ENCODE measurements around the gene SLC4A2. TPM values are rescaled to one million over a fixed set of nuclear protein-coding genes. Genes with fewer than 3 reads are reported as not detected.

Gene SLC4A2
- total RNA-seq, 6 experiments from 2014 or later = 74.0 to 140 (median 106) TPM

DNA sequence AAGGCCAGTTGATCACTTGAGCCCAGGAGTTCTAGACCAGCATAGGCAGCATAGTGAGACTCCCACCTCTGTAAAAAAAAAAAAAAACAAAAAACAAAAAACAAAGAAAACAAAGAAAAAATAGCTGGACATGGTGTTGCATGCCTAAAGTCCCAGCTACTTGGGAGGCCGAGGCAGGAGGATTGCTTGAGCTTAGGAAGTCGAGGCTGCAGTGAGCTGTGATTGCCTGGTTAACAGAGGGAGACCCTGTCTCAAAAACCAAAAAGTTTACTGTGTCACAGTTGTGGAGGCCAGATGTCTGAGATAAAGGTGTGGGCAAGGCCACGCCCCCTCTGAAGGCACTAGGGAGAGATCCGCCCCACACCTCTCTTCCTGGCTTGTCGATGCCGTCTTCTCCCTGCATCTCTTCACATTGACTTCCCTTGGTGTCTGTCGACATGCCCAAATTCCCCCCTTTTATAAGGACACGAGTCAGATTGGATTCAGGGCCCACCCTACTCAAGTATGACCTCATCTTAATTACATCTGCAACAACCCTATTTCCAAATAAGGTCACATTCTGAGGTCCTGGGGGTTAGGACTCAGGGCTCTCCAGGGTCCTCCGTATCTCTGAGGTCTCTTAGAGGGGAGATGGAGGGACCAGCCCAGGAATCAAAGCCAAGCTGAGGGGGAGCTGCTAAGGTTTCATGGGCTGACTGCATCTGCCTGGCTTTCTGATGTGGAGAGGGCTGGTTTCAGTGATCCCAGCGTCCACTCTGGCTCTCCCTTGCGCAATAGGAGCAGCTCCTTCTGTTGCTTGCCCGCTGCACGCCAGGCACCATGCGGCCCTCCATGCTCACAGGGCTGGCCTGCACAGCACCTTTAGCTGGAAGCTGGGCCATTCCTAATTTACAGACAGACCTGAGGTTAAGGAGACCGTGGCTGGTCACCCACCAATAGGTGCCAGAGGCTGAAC is 50.0 kb downstream of the SLC4A2 start:
- Histone ChIP-seq H3K9me3 (no peaks in the 10 kb centered on the region), H3K4me3 (no peak overlapping the region), H3K36me3 (no peaks in the 10 kb centered on the region), H3K4me1 (no peaks in the 10 kb centered on the region), H3K27ac (no peak overlapping the region), H3K27me3 (no peaks in the 10 kb centered on the region)
- DNase-seq (no peak), ATAC-seq (peak; percentile 32 to 65 (median 50))
- intact Hi-C loops (cut with DNase I) = loop anchor here in 1 of 2 donors (5.0 kb wide), 1 partner anchor 77 kb away; no protein-coding TSS in a partner anchor
- TF ChIP-seq, protein P1, sequence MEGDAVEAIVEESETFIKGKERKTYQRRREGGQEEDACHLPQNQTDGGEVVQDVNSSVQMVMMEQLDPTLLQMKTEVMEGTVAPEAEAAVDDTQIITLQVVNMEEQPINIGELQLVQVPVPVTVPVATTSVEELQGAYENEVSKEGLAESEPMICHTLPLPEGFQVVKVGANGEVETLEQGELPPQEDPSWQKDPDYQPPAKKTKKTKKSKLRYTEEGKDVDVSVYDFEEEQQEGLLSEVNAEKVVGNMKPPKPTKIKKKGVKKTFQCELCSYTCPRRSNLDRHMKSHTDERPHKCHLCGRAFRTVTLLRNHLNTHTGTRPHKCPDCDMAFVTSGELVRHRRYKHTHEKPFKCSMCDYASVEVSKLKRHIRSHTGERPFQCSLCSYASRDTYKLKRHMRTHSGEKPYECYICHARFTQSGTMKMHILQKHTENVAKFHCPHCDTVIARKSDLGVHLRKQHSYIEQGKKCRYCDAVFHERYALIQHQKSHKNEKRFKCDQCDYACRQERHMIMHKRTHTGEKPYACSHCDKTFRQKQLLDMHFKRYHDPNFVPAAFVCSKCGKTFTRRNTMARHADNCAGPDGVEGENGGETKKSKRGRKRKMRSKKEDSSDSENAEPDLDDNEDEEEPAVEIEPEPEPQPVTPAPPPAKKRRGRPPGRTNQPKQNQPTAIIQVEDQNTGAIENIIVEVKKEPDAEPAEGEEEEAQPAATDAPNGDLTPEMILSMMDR (IDR thresholded peaks at IDR 0.05) = no peak
- no peak for TF ChIP-seq POLR2A (IDR thresholded peaks at IDR 0.05)
- 79% methylated on average over 8 of the region's 15 CpGs for whole genome bisulfite sequencing (ENCODE audit: insufficient coverage, low coverage, low lambda C conversion rate, missing lambda C conversion rate)

- WGBS (ENCODE audit: insufficient coverage, low coverage, low lambda C conversion rate, missing lambda C conversion rate) = 52% methylated on average over 9 of the region's 11 CpGs
- DNase-seq = no peak
These were observed 51.0 kb downstream of the SLC4A2 start for GRCh38 chr7:151110236-151110940.

GRCh38 chr7:151110941-151111645 is 51.7 kb downstream of the SLC4A2 start:
- Histone ChIP-seq H3K4me1 (no peaks in the 10 kb centered on the region), H3K4me3 (no peak overlapping the region), H3K9me3 (no peaks in the 10 kb centered on the region), H3K27me3 (no peaks in the 10 kb centered on the region), H3K36me3 (no peaks in the 10 kb centered on the region), H3K27ac (no peak overlapping the region)
- ATAC-seq (peak; percentile 90 to 95 (median 92)), DNase-seq (peak; percentile 77 to 81 (median 80))
- 60% methylated on average over 3 of the region's 20 CpGs for WGBS (ENCODE audit: insufficient coverage, low coverage, low lambda C conversion rate, missing lambda C conversion rate)
- TF ChIP-seq, protein P1 (IDR thresholded peaks at IDR 0.05) = peak; percentile 85 to 91 (median 87)
- TF ChIP-seq POLR2A (IDR thresholded peaks at IDR 0.05) = no peak
- intact Hi-C loops (cut with DNase I) = loop anchor here in 1 of 2 donors (5.0 kb wide), 1 partner anchor 79 kb away; no protein-coding TSS in a partner anchor

More at GRCh38 chr7:151110236-151110940, 51.0 kb downstream of the SLC4A2 start:
- Histone ChIP-seq H3K36me3 (no peaks in the 10 kb centered on the region), H3K9me3 (no peaks in the 10 kb centered on the region), H3K27ac (no peak overlapping the region), H3K4me3 (no peak overlapping the region), H3K27me3 (no peaks in the 10 kb centered on the region), H3K4me1 (no peaks in the 10 kb centered on the region)
- ATAC-seq = peak in 1 of 4 donors; percentile 6
- TF ChIP-seq, protein P1 (IDR thresholded peaks at IDR 0.05) = no peak
- no peak for TF ChIP-seq POLR2A (IDR thresholded peaks at IDR 0.05)
- intact Hi-C loops (cut with DNase I) = loop anchor here in 1 of 2 donors (5.0 kb wide), 1 partner anchor 78 kb away; no protein-coding TSS in a partner anchor

Data from right lobe of liver (tissue), 6 donors.